Right lobe of liver (tissue), 6 donors: Measurements from ENCODE around the gene NSG1. TPM values are rescaled to one million over a fixed set of nuclear protein-coding genes. Genes with fewer than 3 reads are reported as not detected.

ENCODE experiments used
- ATAC-seq, 4 donors: fragments of 200-7000 bp; cut with Tn5 transposase; one replicate each; pipeline ENCODE4 v1.9.1; 2020; ENCODE audit warnings: mild to moderate bottlenecking in 4 of 4, moderate library complexity in 4 of 4
- DNase-seq, 3 donors: peaks; one replicate each; pipeline ENCODE4 v3.0.0-alpha.2; 2020
- H3K27ac ChIP-seq, 3 donors: fragments of 200-600 bp; one replicate each; pipeline ENCODE4 v1.8.0; 2022
- H3K27me3 ChIP-seq, 2 donors: fragments of 200-600 bp; one replicate each; pipeline ENCODE4 v1.8.0; 2022
- H3K36me3 ChIP-seq, 4 donors: fragments of 200-600 bp; sonication (generic) in 1 of 4; one replicate each; pipeline versions ENCODE4 v1.5.1 to v1.8.0; 2017 to 2022; ENCODE audit warnings: control low read depth in 1 of 4
- H3K4me1 ChIP-seq, 4 donors: fragments of 200-600 bp; sonication (generic) in 1 of 4; one replicate each; pipeline versions ENCODE4 v1.5.1 to v1.8.0; 2017 to 2022; ENCODE audit warnings: control low read depth in 1 of 4
- H3K4me3 ChIP-seq, 3 donors: fragments of 200-600 bp; one replicate each; pipeline ENCODE4 v1.8.0; 2022
- H3K9me3 ChIP-seq, 4 donors: fragments of 200-600 bp; sonication (generic) in 1 of 4; one replicate each; pipeline versions ENCODE4 v1.5.1 to v1.8.0; 2017 to 2022; ENCODE audit warnings: control low read depth in 1 of 4
- POLR2A ChIP-seq: fragments of 450-650 bp; IDR thresholded peaks from one replicate; pipeline ENCODE4 v1.6.1; 2017; ENCODE audit warnings: antibody characterized with exemption, mild to moderate bottlenecking
- WGBS: methylation state at CpG from one replicate; pipeline ENCODE4 v1.1.6; 2018; ENCODE audit warnings: low coverage, low lambda C conversion rate; ENCODE audit not compliant: insufficient coverage; ENCODE audit errors: missing lambda C conversion rate; 5-methylcytosine and 5-hydroxymethylcytosine counted together
- intact Hi-C, 2 donors: fragments of 100-400 bp; cut with DNase I; formaldehyde crosslinking; loops; one replicate each; pipeline versions ENCODE4 v1.11.2 to v1.14.1; 2022
- total RNA-seq, 6 experiments: library from RNA; depleted of rRNA in 2 of 6; stranded (reverse); fragments of >200 nt in 2 of 6; fragmentation: NEBNext Ultra II Directional in 3 of 6; extraction: Animal tissue kit (Norgen Biotek cat#: 25700) in 3 of 6; gene quantifications; one replicate each; pipeline versions ENCODE4 v1.1.0 to v1.2.4, GENCODE V29; 2016 to 2023
- TF ChIP-seq, protein P1 (sequence below), 4 donors: fragments of 200-600 bp in 3 of 4; fragments of 450-650 bp in 1 of 4; IDR thresholded peaks; one replicate each; pipeline versions ENCODE4 v1.5.1 to v1.8.0; 2016 to 2022; ENCODE audit warnings: antibody characterized with exemption in 4 of 4, mild to moderate bottlenecking in 2 of 4
- donor health status: DM: no; HTN: yes; CAD: no.
- donor health status: DM: no; HTN: no; CAD: no.
- donor health status: DM: no; HTN: no; CAD: no.
- donor health status: DM: no; HTN: yes; CAD: no.
- donor health status: DM: no; HTN: yes; CAD: no.

NSG1 gene
- total RNA-seq, 6 experiments from 2014 or later: 0.22 to 0.29 TPM; not detected in 4

DNA sequence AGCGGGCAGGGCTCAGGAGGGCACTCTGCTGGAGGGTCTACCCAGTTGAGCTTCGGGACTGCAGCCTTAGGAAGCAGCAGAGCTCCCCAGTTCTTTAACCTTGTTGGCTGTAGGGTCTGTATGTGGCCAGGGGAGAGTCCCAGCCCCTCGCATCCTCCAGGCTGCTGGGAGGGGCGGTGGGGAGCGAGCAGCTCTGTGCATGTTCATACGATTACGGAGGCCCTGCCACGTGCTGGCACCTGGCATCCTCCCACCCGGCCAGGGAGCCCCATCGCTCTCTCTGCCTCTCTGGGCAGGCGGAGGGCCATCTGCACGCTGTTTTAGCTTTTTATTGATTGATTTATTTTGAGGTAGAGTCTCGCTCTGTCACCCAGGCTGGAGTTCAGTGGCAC, 21.2 kb downstream of the NSG1 start:
- intact Hi-C loops: no loop called here
- no peak for ATAC-seq
- H3K9me3 ChIP-seq: no peaks in the 10 kb centered on the region
- H3K4me1 ChIP-seq: no peaks in the 10 kb centered on the region
- TF ChIP-seq POLR2A: no peak
- TF ChIP-seq, protein P1, sequence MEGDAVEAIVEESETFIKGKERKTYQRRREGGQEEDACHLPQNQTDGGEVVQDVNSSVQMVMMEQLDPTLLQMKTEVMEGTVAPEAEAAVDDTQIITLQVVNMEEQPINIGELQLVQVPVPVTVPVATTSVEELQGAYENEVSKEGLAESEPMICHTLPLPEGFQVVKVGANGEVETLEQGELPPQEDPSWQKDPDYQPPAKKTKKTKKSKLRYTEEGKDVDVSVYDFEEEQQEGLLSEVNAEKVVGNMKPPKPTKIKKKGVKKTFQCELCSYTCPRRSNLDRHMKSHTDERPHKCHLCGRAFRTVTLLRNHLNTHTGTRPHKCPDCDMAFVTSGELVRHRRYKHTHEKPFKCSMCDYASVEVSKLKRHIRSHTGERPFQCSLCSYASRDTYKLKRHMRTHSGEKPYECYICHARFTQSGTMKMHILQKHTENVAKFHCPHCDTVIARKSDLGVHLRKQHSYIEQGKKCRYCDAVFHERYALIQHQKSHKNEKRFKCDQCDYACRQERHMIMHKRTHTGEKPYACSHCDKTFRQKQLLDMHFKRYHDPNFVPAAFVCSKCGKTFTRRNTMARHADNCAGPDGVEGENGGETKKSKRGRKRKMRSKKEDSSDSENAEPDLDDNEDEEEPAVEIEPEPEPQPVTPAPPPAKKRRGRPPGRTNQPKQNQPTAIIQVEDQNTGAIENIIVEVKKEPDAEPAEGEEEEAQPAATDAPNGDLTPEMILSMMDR (IDR thresholded peaks at IDR 0.05): no peak
- H3K27ac ChIP-seq: no peak overlapping the region
- DNase-seq: peak in 1 of 3 donors; percentile 18
- H3K4me3 ChIP-seq: no peak overlapping the region
- WGBS: 45% methylated on average over 9 of the region's 13 CpGs
- H3K27me3 ChIP-seq: no peaks in the 10 kb centered on the region
- no peaks in the 10 kb centered on the region for H3K36me3 ChIP-seq

DNA sequence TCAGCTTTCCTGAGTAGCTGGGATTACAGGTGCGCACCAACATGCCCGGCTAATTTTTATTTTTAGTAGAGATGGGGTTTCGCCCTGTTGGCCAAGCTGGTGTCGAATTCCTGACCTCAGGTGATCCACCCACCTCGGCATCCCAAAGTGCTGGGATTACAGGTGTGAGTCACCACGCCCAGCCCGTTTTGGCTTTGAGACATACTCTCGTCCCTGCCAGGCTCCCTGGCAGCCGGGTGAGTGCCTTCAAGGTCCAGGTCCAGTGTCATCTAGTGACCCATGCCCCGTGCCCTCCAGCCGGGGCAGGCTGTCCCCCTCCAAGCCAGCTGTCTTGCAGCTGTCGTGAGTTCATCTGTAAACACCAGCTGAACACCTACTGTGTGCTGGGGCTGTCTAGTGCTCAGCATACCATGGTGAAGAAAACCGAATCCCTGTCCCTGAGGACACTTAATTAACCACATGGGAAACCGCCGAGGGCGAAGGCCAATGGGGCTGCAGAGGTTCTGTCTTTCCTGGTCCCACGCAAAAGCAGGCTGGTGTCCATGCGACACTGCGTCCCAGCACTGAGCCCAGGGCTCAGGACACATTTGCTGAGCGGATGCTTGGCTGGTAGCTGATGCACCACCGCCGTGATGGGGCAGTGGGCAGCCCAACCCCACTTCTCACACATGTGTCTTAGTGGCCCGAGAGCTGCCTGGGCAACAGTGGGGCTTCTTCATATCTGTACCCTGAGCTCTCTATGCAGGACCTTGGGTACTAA, 21.9 kb downstream of the NSG1 start:
- peak in 1 of 3 donors; percentile 36 for DNase-seq
- no peaks in the 10 kb centered on the region for H3K4me1 ChIP-seq
- H3K36me3 ChIP-seq: no peaks in the 10 kb centered on the region
- intact Hi-C loops: no loop called here
- no peak for TF ChIP-seq POLR2A
- TF ChIP-seq, protein P1 (IDR thresholded peaks at IDR 0.05): no peak
- no peaks in the 10 kb centered on the region for H3K27me3 ChIP-seq
- H3K9me3 ChIP-seq: no peaks in the 10 kb centered on the region
- WGBS: 86% methylated on average over 5 of the region's 23 CpGs
- no peak overlapping the region for H3K4me3 ChIP-seq
- no peak for ATAC-seq
- H3K27ac ChIP-seq: no peak overlapping the region

DNA sequence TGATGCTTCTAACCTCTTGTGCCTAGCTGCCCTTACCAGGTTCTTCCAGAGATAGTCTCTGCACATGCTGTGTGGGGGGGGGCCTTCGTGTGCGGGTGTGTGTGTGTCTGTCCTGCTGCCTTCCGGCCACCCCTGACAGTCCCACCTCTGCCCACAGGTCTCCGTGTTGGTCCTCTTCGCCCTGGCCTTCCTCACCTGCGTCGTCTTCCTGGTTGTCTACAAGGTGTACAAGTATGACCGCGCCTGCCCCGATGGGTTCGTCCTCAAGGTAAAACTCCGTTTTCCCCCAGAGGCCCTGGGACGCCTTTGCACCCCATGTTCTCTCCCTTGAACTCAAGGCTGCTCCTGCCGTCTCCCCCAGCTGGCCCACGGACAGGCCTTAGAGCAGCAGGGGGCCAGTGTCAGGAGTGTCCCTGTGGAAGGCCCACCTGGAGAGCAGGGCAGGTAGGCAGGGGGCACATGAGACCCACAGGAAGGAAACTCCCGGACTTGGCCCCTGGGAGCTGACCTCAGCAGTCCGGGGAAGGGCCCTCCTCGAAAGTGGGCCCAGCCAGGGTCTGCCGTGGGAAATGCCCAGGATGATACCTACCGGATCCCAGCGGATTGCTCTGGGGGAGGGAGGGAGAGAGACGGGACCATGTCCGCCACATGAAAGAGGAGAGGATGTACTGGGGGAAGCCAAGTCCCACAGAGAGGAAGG, 22.7 kb downstream of the NSG1 start:
- DNase-seq (peak in 1 of 3 donors; percentile 22), ATAC-seq (no peak)
- no peaks in the 10 kb centered on the region for H3K36me3 ChIP-seq
- H3K27ac ChIP-seq: no peak overlapping the region
- intact Hi-C loops: no loop called here
- no peak overlapping the region for H3K4me3 ChIP-seq
- H3K9me3 ChIP-seq: no peaks in the 10 kb centered on the region
- no peaks in the 10 kb centered on the region for H3K27me3 ChIP-seq
- TF ChIP-seq, protein P1 (IDR thresholded peaks at IDR 0.05): no peak
- no peak for TF ChIP-seq POLR2A
- no peaks in the 10 kb centered on the region for H3K4me1 ChIP-seq
- 85% methylated on average over 18 of the region's 23 CpGs for WGBS

DNA sequence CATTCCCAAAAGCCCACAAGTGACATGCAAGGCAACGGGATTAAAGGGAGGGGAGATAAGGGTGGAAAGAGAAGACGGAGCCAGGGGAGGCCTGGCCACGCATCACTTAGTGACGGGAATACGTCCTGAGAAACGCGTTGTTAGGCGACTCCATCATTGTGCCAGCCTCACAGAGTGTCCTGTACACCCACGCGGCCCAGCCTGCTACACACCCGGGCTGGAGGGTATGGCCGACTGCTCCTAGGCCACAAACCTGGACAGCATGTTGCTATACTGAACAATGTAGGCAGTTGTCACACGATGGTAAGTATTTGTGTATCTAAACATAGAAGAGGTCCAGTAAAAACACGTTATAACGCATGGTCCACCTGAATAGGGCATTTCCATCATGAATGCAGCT, 23.4 kb downstream of the NSG1 start:
- WGBS: 82% methylated on average over 13 of the region's 15 CpGs
- Histone ChIP-seq H3K4me1 (no peaks in the 10 kb centered on the region), H3K4me3 (no peak overlapping the region), H3K9me3 (no peaks in the 10 kb centered on the region), H3K36me3 (no peaks in the 10 kb centered on the region), H3K27me3 (no peaks in the 10 kb centered on the region), H3K27ac (no peak overlapping the region)
- ATAC-seq (no peak), DNase-seq (no peak)
- intact Hi-C loops: no loop called here
- no peak for TF ChIP-seq POLR2A
- TF ChIP-seq, protein P1 (IDR thresholded peaks at IDR 0.05): no peak
